Kidney epithelial cell (primary cell): ENCODE measurements around the gene RPUSD2. TPM values are rescaled to one million over a fixed set of nuclear protein-coding genes. Genes with fewer than 3 reads are reported as not detected.

ENCODE experiments used
- DNase-seq: peaks from one replicate; pipeline ENCODE4 v3.0.0-alpha.2; 2010; ENCODE audit warnings: low read depth
- H3K27me3 ChIP-seq: 2 replicates; pipeline ENCODE4 v1.6.0; 2011; ENCODE audit warnings: low read length; ENCODE audit not compliant: control insufficient read depth, insufficient read depth
- H3K36me3 ChIP-seq: 2 replicates; pipeline ENCODE4 v1.5.1; 2011; ENCODE audit warnings: low read length; ENCODE audit not compliant: control insufficient read depth, insufficient read depth
- H3K4me3 ChIP-seq: 2 replicates; pipeline ENCODE4 v1.5.1; 2011; ENCODE audit warnings: low read depth, mild to moderate bottlenecking, control low read depth, low read length
- total RNA-seq: library from RNA; depleted of rRNA; stranded (reverse); fragments of >200 nt; gene quantifications from 2 replicates; pipeline ENCODE4 v1.2.3, GENCODE V29; 2015
- TF ChIP-seq, protein P1 (sequence below): IDR thresholded peaks from 2 replicates; pipeline ENCODE4 v1.5.1; 2011; ENCODE audit warnings: mild to moderate bottlenecking, moderate library complexity, low read length, control low read depth, inconsistent platforms; ENCODE audit not compliant: insufficient read depth, poor library complexity, severe bottlenecking

Gene RPUSD2
- total RNA-seq, 1 donor from 2014 or later, result 18.1 TPM

DNA sequence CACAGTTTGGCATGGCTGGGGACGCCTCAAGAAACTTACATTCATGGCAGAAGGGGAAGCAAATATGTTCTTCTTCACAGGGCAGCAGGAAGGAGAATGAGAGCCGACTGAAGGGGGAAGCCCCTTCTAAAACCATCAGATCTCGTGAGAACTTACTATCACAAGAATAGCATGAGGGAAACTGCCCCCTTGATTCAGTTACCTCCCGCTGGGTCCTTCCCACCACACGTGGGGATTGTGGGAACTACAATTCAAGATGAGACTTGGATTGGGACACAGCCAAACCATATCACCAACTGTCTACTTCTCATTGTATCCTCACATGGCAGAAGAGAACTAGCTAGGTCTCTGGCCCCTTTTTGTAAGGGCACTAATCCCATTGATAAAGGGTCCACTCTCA, 34.7 kb upstream of the RPUSD2 start:
- Histone ChIP-seq H3K36me3 (no peaks in the 10 kb centered on the region), H3K27me3 (no peaks in the 10 kb centered on the region), H3K4me3 (no peak overlapping the region)
- TF ChIP-seq, protein P1, sequence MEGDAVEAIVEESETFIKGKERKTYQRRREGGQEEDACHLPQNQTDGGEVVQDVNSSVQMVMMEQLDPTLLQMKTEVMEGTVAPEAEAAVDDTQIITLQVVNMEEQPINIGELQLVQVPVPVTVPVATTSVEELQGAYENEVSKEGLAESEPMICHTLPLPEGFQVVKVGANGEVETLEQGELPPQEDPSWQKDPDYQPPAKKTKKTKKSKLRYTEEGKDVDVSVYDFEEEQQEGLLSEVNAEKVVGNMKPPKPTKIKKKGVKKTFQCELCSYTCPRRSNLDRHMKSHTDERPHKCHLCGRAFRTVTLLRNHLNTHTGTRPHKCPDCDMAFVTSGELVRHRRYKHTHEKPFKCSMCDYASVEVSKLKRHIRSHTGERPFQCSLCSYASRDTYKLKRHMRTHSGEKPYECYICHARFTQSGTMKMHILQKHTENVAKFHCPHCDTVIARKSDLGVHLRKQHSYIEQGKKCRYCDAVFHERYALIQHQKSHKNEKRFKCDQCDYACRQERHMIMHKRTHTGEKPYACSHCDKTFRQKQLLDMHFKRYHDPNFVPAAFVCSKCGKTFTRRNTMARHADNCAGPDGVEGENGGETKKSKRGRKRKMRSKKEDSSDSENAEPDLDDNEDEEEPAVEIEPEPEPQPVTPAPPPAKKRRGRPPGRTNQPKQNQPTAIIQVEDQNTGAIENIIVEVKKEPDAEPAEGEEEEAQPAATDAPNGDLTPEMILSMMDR, result no peak
- DNase-seq, result no peak

DNA sequence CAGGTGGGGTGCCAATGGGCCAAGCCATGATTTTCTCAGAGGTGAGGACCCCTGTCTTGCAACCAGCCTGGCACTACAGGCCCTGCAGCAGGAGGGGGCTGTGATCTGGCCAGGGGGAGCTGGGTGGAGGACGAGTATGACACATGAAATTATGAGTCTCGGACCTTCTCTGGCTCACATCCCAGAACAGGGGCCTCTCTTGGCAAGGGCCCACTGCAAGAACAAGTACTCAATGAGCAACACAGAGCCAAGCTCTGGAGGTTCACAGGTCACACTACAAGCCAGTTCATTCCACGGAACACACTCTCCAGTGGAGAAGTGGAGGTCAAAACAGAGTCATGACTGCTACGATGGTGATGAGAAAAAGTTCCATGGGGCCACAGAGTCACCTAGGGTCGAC, 32.6 kb upstream of the RPUSD2 start:
- Histone ChIP-seq H3K36me3 (no peaks in the 10 kb centered on the region), H3K27me3 (no peaks in the 10 kb centered on the region), H3K4me3 (no peak overlapping the region)
- no peak for DNase-seq
- TF ChIP-seq, protein P1, result no peak

DNA sequence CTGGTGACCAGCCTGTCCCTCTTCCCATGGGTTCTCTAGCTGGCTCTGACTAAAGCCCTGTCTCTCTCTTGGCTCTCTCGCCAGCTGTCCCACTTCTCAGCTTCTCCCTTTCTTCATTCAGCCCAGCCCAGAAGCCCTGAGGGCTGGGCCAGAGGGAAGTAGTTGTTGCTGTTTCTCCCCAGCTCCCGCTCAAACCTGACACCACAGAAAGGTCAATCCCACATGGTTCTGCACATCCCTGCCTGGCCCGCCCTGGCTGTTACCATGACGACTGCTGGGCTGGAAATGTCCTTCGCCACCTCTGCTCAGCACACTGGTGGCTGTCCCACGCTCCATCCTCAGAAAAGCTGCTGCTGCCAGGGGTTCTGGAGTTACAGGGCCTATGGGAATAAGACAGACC, 30.1 kb upstream of the RPUSD2 start:
- Histone ChIP-seq H3K27me3 (no peaks in the 10 kb centered on the region), H3K36me3 (no peaks in the 10 kb centered on the region), H3K4me3 (no peak overlapping the region)
- no peak for DNase-seq
- TF ChIP-seq, protein P1, result no peak

DNA sequence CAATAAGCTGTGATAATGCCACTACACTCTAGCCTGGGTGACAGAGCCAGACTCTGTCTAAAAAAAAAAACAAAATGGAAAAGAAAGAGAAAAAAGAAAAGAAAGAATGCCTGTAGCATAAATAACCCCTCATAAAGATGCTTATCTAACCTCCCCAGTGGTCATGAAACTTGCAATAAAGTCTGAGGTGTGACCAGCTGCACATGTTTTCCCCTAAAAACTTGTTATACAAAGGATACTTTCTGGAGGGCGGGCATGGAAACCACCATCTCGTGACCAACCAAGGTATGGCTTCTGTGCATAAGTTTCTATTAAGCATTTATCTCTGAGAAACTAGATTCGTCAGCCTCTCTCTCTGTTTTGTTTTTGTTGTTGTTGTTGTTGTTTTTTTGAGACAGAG, 26.0 kb upstream of the RPUSD2 start:
- DNase-seq, result no peak
- Histone ChIP-seq H3K4me3 (no peak overlapping the region), H3K36me3 (no peaks in the 10 kb centered on the region)

DNA sequence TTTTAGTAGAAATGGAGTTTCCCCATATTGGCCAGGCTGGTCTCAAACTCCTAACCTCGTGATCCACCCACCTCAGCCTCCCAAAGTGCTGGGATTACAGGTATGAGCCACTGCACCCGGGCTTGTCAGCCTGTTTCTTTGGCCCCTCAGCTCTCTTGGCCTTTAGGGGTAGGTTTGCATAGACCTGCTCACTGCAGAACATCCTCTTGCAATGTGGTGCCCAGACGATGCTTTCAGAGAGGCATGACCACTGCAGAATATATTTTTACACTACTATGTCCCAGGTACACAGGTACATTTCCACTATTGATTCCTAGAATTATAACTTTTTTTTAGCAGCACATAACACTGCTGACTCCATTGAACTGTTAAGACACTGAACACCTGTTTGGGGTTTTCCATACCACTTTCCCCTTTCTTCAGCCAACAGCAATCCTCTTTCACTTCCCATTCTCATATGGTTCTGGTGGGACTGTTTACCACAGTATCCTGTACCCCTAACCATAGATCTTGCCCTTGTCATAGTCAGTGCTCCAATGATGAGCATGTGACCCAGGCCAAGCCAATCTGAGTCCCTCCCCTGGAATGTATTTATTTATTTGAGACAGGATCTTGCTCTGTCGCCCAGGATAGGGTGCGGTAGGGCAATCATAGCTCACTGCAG, 25.3 kb upstream of the RPUSD2 start:
- TF ChIP-seq, protein P1, result no peak
- no peak for DNase-seq
- H3K27me3 ChIP-seq, result no peaks in the 10 kb centered on the region
- no peak overlapping the region for H3K4me3 ChIP-seq
- no peaks in the 10 kb centered on the region for H3K36me3 ChIP-seq

More for the DNA sequence above, 26.0 kb upstream of the RPUSD2 start:
- TF ChIP-seq, protein P1, result no peak
- H3K27me3 ChIP-seq, result no peaks in the 10 kb centered on the region

DNA sequence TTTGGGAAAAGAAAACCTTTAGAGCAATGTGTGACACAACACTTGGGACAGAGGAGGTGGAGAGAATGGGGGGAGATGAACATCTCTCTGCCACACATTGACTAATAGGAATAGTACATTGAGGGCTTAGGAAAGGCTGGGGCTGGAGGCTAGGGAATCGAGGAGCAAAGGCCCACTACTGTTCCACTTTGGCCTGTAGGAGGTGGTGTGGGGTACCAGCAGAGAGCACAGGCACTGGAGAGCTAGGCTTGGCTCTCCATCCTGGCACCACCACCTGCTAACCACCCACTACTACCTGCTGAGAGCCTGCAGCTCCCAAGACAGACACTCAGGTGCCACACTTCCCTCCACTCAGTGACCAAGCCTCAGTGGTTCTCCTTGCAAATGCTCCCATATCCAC, 23.6 kb upstream of the RPUSD2 start:
- H3K27me3 ChIP-seq, result no peaks in the 10 kb centered on the region
- no peak for DNase-seq
- TF ChIP-seq, protein P1, result no peak
- H3K36me3 ChIP-seq, result no peaks in the 10 kb centered on the region
- H3K4me3 ChIP-seq, result no peak overlapping the region
